CD14-positive monocyte (primary cell): Measurements from ENCODE around the gene SCAPER. TPM values are rescaled to one million over a fixed set of nuclear protein-coding genes. Genes with fewer than 3 reads are reported as not detected.
"Not testable (repeated sequence)": the region's sequence is repeated elsewhere in the genome, so short reads cannot be mapped to it uniquely, and the experiment has no call there.

Experiments
- DNase-seq, 3 donors: peaks; one replicate each; pipeline ENCODE4 v3.0.0-alpha.2; 2011 to 2022
- H2AFZ ChIP-seq: 2 replicates; pipeline ENCODE4 v1.6.0; 2012; ENCODE audit warnings: mild to moderate bottlenecking, low read depth, low read length, inconsistent platforms; ENCODE audit not compliant: insufficient read depth, poor library complexity, severe bottlenecking
- H3K27ac ChIP-seq, 2 donors: 1 replicate in 1 of 2; 2 replicates in 1 of 2; pipeline ENCODE4 v1.5.1; 2012 to 2013; ENCODE audit warnings: low read length in 2 of 2, control low read depth in 1 of 2, inconsistent platforms in 1 of 2, low read depth in 1 of 2, mild to moderate bottlenecking in 1 of 2
- H3K27me3 ChIP-seq, 2 donors: one replicate each; pipeline versions ENCODE4 v1.6.0 to v1.6.1; 2011 to 2013; ENCODE audit warnings: low read length in 2 of 2; ENCODE audit not compliant: control insufficient read depth in 2 of 2, insufficient read depth in 2 of 2
- H3K36me3 ChIP-seq, 2 donors: replicated peaks in 1 of 2; 1 replicate in 1 of 2; 2 replicates in 1 of 2; pipeline versions ENCODE4 v1.5.1 to v1.6.1; 2012 to 2013; ENCODE audit warnings: low read length in 2 of 2, control low read depth in 1 of 2, inconsistent platforms in 1 of 2, mild to moderate bottlenecking in 1 of 2; ENCODE audit not compliant: insufficient read depth in 2 of 2, control insufficient read depth in 1 of 2
- H3K4me1 ChIP-seq, 2 donors: 1 replicate in 1 of 2; 2 replicates in 1 of 2; pipeline versions ENCODE4 v1.5.1 to v1.6.1; 2012 to 2013; ENCODE audit warnings: low read length in 2 of 2, control low read depth in 1 of 2, inconsistent platforms in 1 of 2, mild to moderate bottlenecking in 1 of 2, moderate library complexity in 1 of 2; ENCODE audit not compliant: insufficient read depth in 2 of 2, control insufficient read depth in 1 of 2
- H3K4me2 ChIP-seq: replicated peaks from 2 replicates; pipeline ENCODE3; 2012; ENCODE audit warnings: low read length, moderate library complexity, mild to moderate bottlenecking; ENCODE audit not compliant: poor library complexity, severe bottlenecking; ENCODE audit errors: extremely low read depth
- H3K4me3 ChIP-seq, 3 experiments: fragments of 200-600 bp in 1 of 3; sonication (generic) in 1 of 3; replicated peaks in 1 of 3; 1 replicate in 2 of 3; 2 replicates in 1 of 3; pipeline ENCODE4 v1.5.1; 2011 to 2013; ENCODE audit warnings: low read length in 3 of 3, mild to moderate bottlenecking in 3 of 3, control low read depth in 2 of 3, low read depth in 2 of 3, inconsistent platforms in 1 of 3, moderate library complexity in 1 of 3
- H3K79me2 ChIP-seq: 2 replicates; pipeline ENCODE4 v1.6.0; 2012; ENCODE audit warnings: mild to moderate bottlenecking, control low read depth, inconsistent platforms, low read length, moderate library complexity; ENCODE audit not compliant: insufficient read depth
- H3K9ac ChIP-seq: 2 replicates; pipeline ENCODE4 v1.6.0; 2017; ENCODE audit warnings: low read length, mild to moderate bottlenecking; ENCODE audit not compliant: insufficient read depth, poor library complexity, severe bottlenecking
- H3K9me3 ChIP-seq, 2 donors: replicated peaks in 1 of 2; 1 replicate in 1 of 2; 2 replicates in 1 of 2; pipeline versions ENCODE4 v1.5.1 to v1.6.1; 2012 to 2013; ENCODE audit warnings: low read length in 2 of 2, control low read depth in 1 of 2; ENCODE audit not compliant: control insufficient read depth in 1 of 2, insufficient read depth in 1 of 2
- H4K20me1 ChIP-seq: 2 replicates; pipeline ENCODE4 v1.6.0; 2012; ENCODE audit warnings: mild to moderate bottlenecking, low read length, control low read depth, moderate library complexity; ENCODE audit not compliant: insufficient read depth
- H3K27ac Mint-ChIP-seq, 7 donors: one replicate each; pipeline ENCODE4 v1.8.0; 2020; ENCODE audit warnings: mild to moderate bottlenecking in 7 of 7, mixed read lengths in 7 of 7, moderate library complexity in 6 of 7, inconsistent platforms in 2 of 7
- H3K27me3 Mint-ChIP-seq, 3 donors: one replicate each; pipeline ENCODE4 v1.8.0; 2021 to 2022; ENCODE audit warnings: low read depth in 3 of 3, mild to moderate bottlenecking in 3 of 3, mixed read lengths in 3 of 3, moderate library complexity in 3 of 3, inconsistent platforms in 1 of 3
- H3K36me3 Mint-ChIP-seq, 2 donors: one replicate each; pipeline ENCODE4 v1.8.0; 2020; ENCODE audit warnings: mixed read lengths in 2 of 2, inconsistent platforms in 1 of 2, mild to moderate bottlenecking in 1 of 2
- H3K4me1 Mint-ChIP-seq: one replicate; pipeline ENCODE4 v1.8.0; 2020; ENCODE audit warnings: mild to moderate bottlenecking, mixed read lengths
- H3K4me3 Mint-ChIP-seq, 2 donors: one replicate each; pipeline ENCODE4 v1.8.0; 2020; ENCODE audit warnings: mild to moderate bottlenecking in 2 of 2, mixed read lengths in 2 of 2, moderate library complexity in 1 of 2
- H3K9me3 Mint-ChIP-seq, 7 donors: one replicate each; pipeline ENCODE4 v1.8.0; 2020 to 2022; ENCODE audit warnings: mixed read lengths in 7 of 7, mild to moderate bottlenecking in 6 of 7, moderate library complexity in 6 of 7, inconsistent platforms in 2 of 7
- CTCF ChIP-seq: fragments of 200-600 bp; IDR thresholded peaks from one replicate; pipeline ENCODE4 v1.8.0; 2022; ENCODE audit warnings: antibody characterized with exemption, mild to moderate bottlenecking
- WGBS: methylation state at CpG from one replicate; pipeline ENCODE4 v1.1.5; 2013; ENCODE audit warnings: missing lambda C conversion rate; ENCODE audit not compliant: insufficient coverage; 5-methylcytosine and 5-hydroxymethylcytosine counted together
- intact Hi-C, 2 donors: fragments of 100-400 bp; cut with micrococcal nuclease; formaldehyde crosslinking; loops; one replicate each; pipeline versions ENCODE4 v1.15.0 to v1.15.1; 2023
- polyA plus RNA-seq, 3 donors: library from polyadenylated mRNA; depleted of rRNA in 1 of 3; unstranded in 2 of 3; stranded (reverse) in 1 of 3; fragments of 300-500 nt in 2 of 3; fragments of >200 nt in 1 of 3; fragmentation: Illumina TruSeq in 2 of 3; gene quantifications; 1 replicate in 2 of 3; 2 replicates in 1 of 3; pipeline ENCODE4 v1.2.3, GENCODE V29; 2012 to 2021

Gene SCAPER
- polyA plus RNA-seq, 3 donors = 2.5 to 5.4 (median 4.2) TPM

DNA sequence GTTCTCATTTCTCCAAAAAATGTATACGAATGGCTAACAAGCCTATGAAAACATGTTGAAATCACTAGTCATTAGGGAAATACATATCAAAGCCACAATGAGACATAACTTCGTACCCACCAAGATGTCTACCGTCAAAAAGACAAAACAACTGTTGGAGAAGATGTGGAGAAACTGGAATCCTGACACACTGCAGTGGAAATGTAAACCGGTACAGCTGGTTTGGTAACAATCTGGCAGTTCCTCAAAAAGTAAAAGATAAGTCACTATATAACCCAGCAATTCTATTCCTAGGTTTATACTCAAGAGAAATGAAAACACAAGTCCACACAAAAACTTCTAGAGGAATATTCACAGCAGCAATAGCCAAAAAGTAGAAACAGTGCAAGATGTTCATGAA lies 7.0 kb downstream of the SCAPER start:
- H4K20me1 ChIP-seq = no peaks in the 10 kb centered on the region
- Mint-ChIP-seq H3K27me3 (peaks cover 0 to 2% (median 2%) of the 10 kb centered on the region in 3 donors), H3K27ac (peak overlapping the region in 1 of 7 donors; percentile 26), H3K9me3 (peaks cover 0 to 5% (median 3%) of the 10 kb centered on the region in 7 donors), H3K4me1 (peaks cover 21% of the 10 kb centered on the region), H3K4me3 (no peak overlapping the region), H3K36me3 (peaks cover 13 to 28% of the 10 kb centered on the region in 2 donors)
- H3K4me2 ChIP-seq = no peak overlapping the region
- intact Hi-C loops = no loop called here
- peaks cover 29% of the 10 kb centered on the region for H3K79me2 ChIP-seq
- H3K27me3 ChIP-seq = no peaks in the 10 kb centered on the region
- H3K36me3 ChIP-seq = no peaks in the 10 kb centered on the region
- no peak for DNase-seq
- no peak overlapping the region for H3K4me3 ChIP-seq
- H2AFZ ChIP-seq = no peak overlapping the region
- WGBS = no CpG with 5 or more reads among the region's 4 CpGs
- no peak overlapping the region for H3K9ac ChIP-seq
- no peak for TF ChIP-seq CTCF
- no peak overlapping the region for H3K27ac ChIP-seq
- no peaks in the 10 kb centered on the region for H3K9me3 ChIP-seq
- H3K4me1 ChIP-seq = peaks cover under 1 to 8% of the 10 kb centered on the region in 2 donors

DNA sequence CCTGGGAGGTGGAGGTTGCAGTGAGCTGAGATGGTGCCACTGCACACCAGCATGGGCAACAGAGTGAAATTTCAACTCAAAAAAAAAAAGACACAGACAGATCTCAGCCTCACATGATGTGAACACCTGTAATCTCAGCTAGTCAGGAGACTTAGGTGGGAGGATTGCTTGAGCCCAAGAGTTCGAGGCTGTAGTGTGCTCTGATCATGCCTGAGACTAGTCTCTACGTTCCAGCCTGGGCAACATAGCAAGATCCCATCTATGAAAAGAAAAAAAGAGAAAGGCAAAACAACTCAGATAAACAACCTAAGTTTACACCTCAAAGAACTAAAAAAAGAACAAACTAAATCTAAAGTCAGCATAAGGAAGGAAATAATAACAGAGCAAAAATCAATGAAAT lies 11.0 kb downstream of the SCAPER start:
- no peak overlapping the region for H3K4me3 ChIP-seq
- no peak overlapping the region for H3K4me2 ChIP-seq
- peaks cover 3 to 17% (median 7%) of the 10 kb centered on the region in 7 donors for H3K9me3 Mint-ChIP-seq
- peaks cover 13% of the 10 kb centered on the region for H3K4me1 Mint-ChIP-seq
- no peak overlapping the region for H3K4me3 Mint-ChIP-seq
- H2AFZ ChIP-seq = no peak overlapping the region
- intact Hi-C loops = no loop called here
- H3K36me3 Mint-ChIP-seq = peaks cover 13 to 28% of the 10 kb centered on the region in 2 donors
- no peak overlapping the region for H3K9ac ChIP-seq
- no peaks in the 10 kb centered on the region for H3K9me3 ChIP-seq
- peaks cover 0 to 2% (median 0%) of the 10 kb centered on the region in 3 donors for H3K27me3 Mint-ChIP-seq
- no peaks in the 10 kb centered on the region for H3K4me1 ChIP-seq
- peaks cover 20% of the 10 kb centered on the region for H3K79me2 ChIP-seq
- TF ChIP-seq CTCF = no peak
- no peaks in the 10 kb centered on the region for H4K20me1 ChIP-seq
- H3K27me3 ChIP-seq = no peaks in the 10 kb centered on the region
- no peak for DNase-seq
- no peaks in the 10 kb centered on the region for H3K36me3 ChIP-seq
- no peak overlapping the region for H3K27ac ChIP-seq
- H3K27ac Mint-ChIP-seq = peak overlapping the region in 1 of 7 donors; percentile 12
- 100% methylated on average over 2 of the region's 2 CpGs for WGBS

DNA sequence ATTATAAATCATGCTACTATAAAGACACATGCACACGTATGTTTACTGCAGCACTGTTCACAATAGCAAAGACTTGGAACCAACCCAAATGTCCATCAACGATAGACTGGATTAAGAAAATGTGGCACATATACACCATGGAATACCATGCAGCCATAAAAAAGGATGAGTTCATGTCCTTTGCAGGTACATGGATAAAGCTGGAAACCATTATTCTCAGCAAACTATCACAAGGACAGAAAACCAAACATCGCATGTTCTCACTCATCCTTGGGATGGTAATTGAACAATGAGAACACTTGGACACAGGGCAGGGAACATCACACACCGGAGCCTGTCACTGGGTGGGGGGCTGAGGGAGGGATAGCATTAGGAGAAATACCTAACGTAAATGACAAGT lies 12.3 kb downstream of the SCAPER start:
- intact Hi-C loops, H3K27me3 ChIP-seq, H3K9ac ChIP-seq, H3K27ac ChIP-seq, H2AFZ ChIP-seq, H3K4me3 Mint-ChIP-seq, H3K4me1 ChIP-seq, H4K20me1 ChIP-seq, H3K4me3 ChIP-seq, H3K36me3 ChIP-seq, H3K27me3 Mint-ChIP-seq, H3K9me3 ChIP-seq, H3K27ac Mint-ChIP-seq, H3K4me2 ChIP-seq, DNase-seq: not testable (repeated sequence)
- H3K36me3 Mint-ChIP-seq = peaks cover 11 to 29% of the 10 kb centered on the region in 2 donors
- H3K9me3 Mint-ChIP-seq = peaks cover 3 to 15% (median 8%) of the 10 kb centered on the region in 7 donors
- H3K79me2 ChIP-seq = peaks cover 18% of the 10 kb centered on the region
- no CpG with 5 or more reads among the region's 5 CpGs for WGBS
- peaks cover 13% of the 10 kb centered on the region for H3K4me1 Mint-ChIP-seq
